Thyroid gland (tissue), 4 donors: ENCODE data around the gene RFX2.

ENCODE experiments used
- POLR2A ChIP-seq, 2 donors: fragments of 450-650 bp; IDR thresholded peaks; one replicate each; pipeline ENCODE4 v1.6.1; 2017; ENCODE audit warnings: antibody characterized with exemption in 2 of 2, mild to moderate bottlenecking in 2 of 2, moderate library complexity in 1 of 2
- TF ChIP-seq, protein P1 (sequence below), 6 experiments: fragments of 200-600 bp in 3 of 6; fragments of 450-650 bp in 3 of 6; sonication (generic) in 3 of 6; IDR thresholded peaks; one replicate each; pipeline ENCODE4 v1.5.1; 2016 to 2019; ENCODE audit warnings: antibody characterized with exemption in 6 of 6, mild to moderate bottlenecking in 2 of 6, inconsistent platforms in 1 of 6, moderate library complexity in 1 of 6

GRCh38 chr19:5964816-5965565, 145.3 kb downstream of the RFX2 start:
- TF ChIP-seq, protein P1, sequence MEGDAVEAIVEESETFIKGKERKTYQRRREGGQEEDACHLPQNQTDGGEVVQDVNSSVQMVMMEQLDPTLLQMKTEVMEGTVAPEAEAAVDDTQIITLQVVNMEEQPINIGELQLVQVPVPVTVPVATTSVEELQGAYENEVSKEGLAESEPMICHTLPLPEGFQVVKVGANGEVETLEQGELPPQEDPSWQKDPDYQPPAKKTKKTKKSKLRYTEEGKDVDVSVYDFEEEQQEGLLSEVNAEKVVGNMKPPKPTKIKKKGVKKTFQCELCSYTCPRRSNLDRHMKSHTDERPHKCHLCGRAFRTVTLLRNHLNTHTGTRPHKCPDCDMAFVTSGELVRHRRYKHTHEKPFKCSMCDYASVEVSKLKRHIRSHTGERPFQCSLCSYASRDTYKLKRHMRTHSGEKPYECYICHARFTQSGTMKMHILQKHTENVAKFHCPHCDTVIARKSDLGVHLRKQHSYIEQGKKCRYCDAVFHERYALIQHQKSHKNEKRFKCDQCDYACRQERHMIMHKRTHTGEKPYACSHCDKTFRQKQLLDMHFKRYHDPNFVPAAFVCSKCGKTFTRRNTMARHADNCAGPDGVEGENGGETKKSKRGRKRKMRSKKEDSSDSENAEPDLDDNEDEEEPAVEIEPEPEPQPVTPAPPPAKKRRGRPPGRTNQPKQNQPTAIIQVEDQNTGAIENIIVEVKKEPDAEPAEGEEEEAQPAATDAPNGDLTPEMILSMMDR (IDR thresholded peaks at IDR 0.05), result no peak
- TF ChIP-seq POLR2A (IDR thresholded peaks at IDR 0.05), result no peak
